Dermis microvascular lymphatic vessel endothelial cell (primary cell): Measurements from ENCODE around the gene ZNF76. TPM values are rescaled to one million over a fixed set of nuclear protein-coding genes. Genes with fewer than 3 reads are reported as not detected.

Experiments
- DNase-seq, 2 donors: peaks; one replicate each; pipeline versions ENCODE4 v3.0.0 to v3.0.0-alpha.2; 2010; ENCODE audit warnings: low read depth in 2 of 2
- total RNA-seq: library from RNA; depleted of rRNA; stranded (reverse); fragments of >200 nt; gene quantifications from 2 replicates; pipeline ENCODE4 v1.2.1, GENCODE V29; 2014

ZNF76 gene
- total RNA-seq, 1 donor from 2014 or later = 15.7 TPM

DNA sequence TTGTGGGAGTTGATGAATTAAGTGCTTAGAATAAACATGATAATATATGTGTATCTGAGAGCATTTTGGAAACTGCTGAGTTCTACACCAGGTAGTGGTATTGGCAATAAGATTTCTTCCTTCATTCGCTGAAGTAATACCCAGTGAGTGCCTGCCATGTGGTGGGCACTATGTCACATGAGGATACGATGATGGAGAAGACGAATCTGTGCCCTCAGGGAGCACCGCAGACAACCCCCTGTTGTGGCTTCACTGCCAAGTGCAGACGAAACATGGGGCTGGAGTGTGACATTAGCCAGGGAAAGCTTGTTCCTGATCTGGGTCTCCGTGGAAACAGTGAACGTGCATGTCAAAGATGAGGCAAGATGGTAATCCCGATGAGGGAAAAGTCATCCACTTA, 7.9 kb downstream of the ZNF76 start:
- no peak for DNase-seq

DNA sequence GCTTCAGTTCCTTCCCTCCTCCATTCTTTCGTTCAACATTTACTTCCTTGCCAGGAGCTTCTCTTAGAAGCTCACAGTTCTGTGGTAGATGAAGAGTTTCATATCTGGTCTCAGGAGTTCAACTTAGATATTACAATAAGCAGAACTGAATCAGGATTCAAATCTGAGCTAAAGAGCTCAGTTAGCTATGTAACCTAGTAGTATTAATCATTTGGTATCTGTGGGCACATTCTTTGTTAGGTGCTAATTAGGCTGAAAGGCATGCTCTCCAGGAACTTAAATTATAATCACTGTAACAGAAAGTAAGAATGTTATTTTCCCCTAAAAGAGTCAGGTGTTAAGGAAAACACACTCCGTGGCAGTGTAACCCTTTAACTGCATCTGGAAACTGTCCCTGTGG, 8.4 kb downstream of the ZNF76 start:
- DNase-seq = no peak

DNA sequence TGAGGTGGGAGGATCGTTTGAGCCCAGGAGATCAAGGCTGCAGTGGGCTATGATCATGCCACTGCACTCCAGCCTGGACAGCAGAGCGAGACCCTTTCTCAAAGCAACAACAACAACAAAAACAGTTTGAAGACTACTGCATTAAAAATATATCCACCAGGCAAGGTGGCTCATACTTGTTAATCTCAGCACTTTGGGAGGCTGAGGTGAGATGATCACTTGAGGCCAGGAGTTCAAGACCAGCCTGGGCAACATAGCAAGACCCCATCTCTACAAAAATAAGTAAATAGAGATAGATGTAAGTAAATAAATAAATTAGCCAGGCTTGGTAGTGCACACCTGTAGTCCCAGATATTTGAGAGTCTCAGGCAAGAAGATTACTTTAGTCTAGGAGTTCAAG, 12.5 kb downstream of the ZNF76 start:
- DNase-seq = no peak

DNA sequence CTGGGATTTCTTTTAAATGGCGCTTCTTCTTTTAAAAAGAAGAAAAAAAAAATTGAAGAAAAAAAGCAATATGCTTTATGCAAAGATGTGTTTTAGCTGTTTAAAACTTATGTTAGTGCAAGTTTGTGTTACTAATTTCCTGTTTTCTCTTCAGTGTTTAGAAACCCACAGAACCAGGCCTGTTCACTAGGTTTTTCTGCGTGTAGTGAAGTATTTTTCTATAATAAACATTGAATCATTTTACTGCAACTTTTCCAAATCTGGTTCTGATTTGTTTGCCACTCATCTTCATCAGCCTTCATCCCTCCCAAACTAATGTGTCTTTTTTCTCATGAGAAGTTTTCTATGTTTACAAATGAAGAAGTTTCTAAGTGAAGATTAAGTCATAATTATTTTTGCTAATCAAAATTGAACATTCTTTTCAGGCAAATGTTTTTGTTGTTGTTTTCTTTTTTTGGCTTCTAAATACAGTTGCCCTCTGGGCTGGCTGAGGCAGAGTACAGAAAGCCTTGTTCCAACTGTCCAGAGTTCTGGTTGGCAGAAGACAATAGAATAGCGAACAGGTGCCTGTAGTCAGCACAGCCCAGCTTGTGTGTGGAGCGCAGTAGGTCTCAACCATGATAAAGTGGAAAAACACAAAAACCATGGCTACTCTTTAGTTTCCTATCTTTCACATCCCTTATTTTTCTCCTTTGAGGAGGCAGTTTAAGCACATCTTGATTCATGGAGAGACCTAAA, 14.5 kb downstream of the ZNF76 start:
- DNase-seq = no peak

DNA sequence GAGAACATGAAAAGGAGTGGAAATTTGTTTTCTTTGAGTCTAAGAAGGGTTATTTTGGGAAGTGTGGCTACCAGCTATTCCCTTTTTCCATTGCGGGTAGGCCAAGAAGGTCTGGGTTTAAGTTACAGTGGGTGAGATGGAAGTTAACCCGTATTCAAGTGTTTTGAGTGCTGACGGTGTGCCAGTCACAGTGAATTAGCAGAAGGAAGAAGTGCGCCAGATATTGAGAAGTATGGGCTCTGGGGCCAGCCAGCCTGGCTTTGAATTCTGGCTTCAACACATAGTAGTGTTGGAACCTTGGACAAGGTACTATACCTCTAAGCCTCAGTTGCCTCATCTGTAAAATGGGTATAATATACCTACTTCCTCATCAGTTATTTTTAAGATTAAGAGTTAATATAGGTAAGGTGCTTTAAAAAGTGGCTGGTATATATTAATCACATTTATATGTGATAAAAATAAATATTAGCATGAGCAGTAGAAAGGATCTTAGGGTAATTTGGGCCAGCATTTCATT, 16.3 kb downstream of the ZNF76 start:
- no peak for DNase-seq

DNA sequence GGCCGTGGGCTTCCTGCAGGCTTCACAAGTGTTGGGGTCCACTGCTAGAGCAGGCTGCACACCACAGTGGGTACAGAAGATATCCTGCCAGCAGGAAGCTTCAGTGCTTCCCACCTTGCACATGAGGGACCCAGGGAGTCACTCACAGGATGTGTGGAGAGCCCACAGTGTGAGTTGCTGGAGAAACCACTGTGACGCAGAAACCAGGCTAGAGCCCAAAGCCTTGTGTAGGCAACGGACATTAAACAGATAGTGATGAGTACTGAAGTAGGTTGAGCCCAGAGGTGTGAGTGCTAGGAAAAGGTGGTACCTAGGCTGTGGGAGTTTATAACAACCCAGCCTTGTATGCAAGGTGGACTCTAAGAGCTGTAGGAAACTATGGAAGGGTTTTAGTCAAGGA, 19.2 kb downstream of the ZNF76 start:
- no peak for DNase-seq

DNA sequence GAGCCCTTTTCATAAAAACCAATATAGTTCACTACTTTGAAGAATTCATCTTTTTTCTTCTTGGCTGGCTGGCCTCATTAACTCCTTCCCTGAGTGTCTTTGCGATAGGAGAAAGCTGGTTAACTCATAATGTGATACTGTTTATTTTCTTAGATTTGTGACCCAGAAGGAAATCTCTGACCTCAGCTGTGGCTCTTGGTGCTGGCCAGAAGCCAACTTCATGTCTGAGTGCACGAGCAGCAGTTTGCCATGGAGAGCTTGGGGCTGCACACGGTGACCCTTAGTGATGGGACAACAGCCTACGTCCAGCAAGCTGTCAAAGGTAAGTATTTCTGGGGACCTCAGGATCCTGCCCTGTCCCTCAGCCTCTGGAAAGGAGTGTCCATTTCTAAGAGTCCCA, 21.4 kb downstream of the ZNF76 start:
- DNase-seq = peak in 1 of 2 donors; percentile 52

DNA sequence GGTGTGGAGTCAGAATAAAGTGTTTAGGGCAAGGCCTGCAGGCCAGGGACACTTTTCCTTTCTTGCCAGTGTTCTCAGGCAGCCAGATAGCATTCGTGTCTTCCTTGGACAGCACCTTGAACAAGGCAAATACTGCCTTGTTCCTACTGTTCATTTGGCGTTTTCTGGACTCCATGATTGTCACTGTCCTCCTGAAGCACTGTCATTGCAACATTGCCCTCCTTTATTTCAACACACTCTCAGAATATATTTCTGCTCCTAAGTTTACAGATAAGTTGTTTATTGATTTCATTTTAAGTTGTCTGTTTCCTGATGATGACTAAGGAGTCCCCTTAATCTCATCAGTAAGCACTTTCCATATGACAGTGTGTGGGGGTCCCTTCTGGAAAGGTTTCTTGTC, 22.9 kb downstream of the ZNF76 start:
- DNase-seq = no peak

DNA sequence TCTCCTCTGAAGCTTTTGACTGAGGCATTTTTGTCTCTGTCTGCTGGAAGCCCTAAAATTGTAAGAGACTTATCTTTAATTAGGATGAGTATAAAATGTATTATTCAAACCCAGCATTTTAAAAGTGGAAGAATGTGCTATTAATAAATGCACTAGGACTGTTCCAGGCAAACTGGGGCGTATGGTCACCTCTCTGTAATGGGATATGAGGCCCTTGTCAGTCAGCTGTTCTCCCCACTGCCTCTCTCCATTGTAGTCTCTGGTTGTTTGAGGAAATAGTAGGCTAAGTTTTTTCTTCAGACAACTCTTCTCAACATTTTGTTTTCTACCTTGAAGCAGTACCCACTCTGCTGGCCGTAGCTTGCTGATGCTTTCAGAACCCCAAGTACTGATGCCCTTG, 23.8 kb downstream of the ZNF76 start:
- no peak for DNase-seq

DNA sequence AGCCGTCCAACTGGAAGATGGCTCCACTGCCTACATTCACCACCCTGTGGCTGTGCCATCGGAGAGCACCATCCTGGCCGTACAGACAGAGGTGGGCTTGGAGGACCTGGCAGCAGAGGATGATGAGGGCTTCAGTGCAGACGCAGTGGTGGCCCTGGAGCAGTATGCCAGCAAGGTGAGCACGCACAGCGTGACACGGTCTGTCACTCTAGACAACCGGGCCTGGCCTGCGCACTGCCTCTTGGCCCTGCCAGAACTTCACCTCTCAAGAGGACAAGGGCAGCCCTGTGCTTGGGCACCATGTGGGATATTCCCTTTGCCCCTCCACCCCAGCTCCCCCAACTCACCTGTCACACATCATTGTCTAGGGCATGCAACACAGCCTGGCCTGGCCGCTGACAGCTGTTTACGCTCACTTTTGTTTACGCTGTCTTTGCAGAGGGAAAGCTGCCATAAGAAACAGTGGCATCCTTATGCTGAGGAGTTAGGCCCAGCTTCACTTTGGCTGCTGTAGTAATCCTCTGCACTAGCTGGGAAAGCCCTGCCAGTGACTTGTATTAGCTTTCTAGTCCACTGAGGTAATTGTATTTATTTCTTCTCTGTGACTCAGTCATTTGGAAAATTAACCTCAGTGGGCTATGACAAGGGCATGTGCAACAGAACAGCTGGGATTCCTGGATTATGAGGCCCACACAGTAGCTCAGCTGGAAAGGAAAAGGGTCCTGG, 28.3 kb downstream of the ZNF76 start:
- no peak for DNase-seq

DNA sequence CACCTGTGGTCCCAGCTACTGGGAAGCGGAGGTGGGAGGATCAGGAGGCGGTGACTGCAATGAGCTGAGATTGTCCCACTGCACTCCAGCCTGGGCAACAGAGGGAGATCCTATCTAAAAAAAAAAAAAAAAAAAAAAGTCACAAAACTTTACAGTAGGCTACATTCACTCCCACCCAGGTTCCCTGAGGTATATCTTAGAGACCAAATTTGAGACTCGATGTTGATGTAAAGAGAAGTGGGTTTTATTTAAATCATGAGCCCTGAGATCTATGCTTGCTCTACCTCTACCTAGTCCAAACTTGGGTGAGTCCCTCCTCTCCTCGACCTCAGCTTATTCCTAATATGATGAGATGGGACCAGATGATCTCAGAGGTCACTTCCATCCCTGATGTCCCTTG, 29.3 kb downstream of the ZNF76 start:
- DNase-seq = no peak

DNA sequence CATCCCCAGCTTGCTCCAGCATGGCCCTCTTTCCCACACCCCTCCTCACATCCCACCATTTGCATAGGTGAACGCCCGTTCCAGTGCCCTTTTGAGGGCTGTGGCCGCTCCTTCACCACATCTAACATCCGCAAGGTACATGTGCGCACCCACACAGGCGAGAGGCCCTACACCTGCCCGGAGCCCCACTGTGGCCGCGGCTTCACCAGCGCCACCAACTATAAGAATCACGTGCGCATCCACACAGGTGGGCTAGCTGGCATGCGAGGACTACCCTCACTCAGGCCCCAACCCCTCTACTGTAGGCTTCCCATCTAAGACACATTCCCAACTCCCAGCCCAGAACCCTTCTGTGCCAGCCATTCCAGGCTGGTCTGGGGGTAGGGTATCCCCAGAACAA, 32.0 kb downstream of the ZNF76 start:
- DNase-seq = no peak

DNA sequence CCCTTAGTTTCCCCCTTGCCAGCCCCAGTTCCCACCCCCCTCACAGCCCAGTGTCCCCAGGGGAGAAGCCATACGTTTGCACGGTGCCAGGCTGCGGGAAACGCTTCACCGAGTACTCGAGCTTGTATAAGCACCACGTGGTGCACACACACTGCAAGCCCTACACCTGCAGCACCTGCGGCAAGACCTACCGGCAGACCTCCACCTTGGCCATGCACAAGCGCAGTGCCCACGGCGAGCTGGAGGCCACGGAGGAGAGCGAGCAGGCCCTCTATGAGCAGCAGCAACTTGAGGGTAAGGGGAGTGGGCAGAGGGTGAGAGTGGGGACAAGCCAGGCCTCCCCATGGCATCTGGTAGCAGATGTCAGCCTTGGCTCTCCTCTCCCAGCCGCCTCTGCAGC, 33.0 kb downstream of the ZNF76 start:
- no peak for DNase-seq

DNA sequence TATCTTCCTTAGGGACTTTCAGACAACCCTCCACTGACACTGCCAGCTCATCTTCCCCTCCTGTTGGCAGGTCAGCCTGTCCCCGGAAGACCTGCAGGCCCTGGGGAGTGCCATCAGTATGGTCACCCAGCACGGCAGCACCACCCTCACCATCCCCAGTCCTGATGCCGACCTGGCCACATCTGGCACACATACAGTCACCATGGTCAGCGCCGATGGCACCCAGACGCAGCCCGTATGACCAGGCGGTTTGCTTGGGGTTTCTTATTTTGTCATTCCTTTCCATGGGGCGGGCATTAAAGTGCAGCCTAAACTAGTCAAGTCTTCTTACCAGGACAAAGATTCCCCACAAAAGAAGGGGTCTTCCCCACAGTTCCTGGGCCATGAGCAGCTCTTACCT, 34.1 kb downstream of the ZNF76 start:
- no peak for DNase-seq

DNA sequence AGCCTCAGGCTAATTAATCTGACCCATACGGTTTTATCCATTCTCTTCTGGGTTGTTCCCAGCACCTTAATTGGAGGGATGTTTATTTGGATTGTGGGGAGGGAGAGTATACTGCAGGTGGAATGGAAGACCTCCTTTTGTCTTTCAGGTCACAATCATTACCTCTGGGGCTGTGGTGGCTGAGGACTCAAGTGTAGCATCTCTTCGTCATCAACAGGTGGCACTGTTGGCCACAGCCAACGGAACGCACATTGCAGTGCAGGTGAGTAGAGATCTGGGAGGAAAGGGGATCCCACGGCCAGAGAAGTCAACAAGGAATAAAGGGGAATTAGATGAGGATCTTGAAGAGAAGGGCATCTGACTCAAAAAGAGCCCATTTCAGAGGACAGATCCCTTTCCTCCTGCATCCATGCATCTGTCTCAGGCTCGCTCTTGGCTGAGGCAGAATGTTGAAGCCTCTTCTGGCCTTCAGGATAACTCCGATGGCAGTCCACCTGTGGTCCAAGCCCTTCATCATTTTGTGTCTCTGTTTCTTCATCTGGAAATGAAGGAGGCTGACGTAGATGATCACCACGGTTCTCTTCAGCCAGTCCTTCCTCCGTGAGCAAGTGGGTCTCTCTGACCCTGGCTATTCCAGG, 34.9 kb downstream of the ZNF76 start:
- peak; percentile 25 to 55 for DNase-seq

DNA sequence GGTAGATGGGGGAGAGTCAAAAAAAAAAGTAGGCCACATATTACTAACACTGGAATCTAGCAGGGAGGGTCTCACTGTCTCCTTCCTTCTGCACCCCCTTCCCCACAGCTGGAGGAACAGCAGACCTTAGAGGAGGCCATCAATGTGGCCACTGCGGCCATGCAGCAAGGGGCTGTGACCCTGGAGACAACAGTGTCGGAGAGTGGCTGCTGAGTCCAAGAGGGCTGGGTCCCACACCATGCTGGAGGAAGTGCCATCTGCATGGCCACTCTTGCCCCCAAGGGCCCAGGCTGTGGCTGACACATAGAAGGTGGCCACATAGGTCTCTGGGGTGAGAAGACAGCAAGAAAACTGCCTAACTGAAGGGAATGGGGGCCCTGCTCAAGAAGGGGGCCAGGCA, 35.5 kb downstream of the ZNF76 start:
- no peak for DNase-seq

DNA sequence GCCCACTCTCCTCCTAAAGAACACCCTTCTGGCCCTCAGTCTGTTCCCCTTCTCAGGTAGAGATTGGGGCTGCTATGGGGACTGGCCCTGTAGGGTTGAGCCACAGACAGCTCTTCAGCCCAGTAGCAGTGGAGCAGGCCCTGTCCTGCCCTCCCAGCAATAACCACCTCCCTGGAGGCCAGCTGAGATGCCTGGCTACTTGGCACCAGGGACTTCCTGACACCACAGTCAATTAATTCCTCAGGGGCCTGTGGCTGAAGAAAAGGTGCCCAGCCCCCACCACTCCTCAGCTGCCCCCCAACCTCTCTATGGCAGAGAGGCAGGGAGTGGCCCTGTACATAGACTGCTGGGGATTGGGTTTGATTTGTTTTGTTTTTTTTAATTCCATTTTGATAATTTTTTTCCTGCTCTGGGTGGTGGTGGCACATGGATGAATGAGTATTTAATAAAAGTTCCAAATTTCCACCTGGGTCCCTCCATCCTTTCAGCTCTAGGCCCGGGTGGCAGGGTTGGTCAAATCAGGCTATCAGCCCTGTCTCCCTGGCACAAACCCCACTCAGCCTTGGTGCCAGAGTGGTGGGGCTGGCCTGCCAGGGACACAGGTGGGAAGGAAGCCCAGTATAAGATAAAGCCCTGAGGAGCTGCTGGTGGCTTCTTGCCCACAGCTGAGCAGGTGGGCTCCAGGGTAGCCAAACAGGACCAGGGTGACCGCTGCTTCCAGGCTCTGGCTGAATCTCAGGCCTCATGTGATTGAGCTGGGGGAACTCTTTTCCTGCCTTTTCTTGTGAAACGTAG, 36.2 kb downstream of the ZNF76 start:
- no peak for DNase-seq

DNA sequence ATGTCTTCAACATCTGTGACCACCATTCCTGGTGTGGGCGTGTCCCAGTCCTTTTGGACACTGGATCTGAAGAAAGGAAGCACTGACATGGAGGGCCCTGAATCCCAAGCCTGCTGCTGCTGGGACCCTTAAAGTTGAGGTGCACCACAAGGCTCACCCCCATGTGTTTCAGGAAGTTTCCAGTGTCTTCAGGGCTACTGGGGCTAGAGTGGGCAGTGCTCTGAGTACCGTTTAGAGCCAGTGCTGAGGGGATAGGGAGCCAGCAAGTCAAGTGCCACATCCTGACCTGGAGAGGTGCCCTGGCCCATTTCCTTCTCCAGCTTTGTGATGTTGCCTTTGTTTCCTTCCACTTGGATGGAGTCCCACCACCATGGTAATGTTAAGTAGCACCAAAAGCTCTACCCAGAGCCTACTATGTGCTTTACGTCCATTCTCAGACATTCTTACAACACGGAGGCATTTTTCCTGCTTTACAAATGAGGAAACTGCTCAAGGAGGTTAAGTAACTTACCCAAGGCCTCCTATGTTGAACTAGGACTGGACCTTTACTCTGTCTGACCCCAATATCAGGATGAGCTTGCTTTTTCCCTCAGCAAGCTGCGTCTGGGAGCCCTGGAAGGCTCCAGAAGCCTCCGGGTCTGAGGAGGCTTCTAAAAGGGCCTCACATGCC, 37.5 kb downstream of the ZNF76 start:
- no peak for DNase-seq

DNA sequence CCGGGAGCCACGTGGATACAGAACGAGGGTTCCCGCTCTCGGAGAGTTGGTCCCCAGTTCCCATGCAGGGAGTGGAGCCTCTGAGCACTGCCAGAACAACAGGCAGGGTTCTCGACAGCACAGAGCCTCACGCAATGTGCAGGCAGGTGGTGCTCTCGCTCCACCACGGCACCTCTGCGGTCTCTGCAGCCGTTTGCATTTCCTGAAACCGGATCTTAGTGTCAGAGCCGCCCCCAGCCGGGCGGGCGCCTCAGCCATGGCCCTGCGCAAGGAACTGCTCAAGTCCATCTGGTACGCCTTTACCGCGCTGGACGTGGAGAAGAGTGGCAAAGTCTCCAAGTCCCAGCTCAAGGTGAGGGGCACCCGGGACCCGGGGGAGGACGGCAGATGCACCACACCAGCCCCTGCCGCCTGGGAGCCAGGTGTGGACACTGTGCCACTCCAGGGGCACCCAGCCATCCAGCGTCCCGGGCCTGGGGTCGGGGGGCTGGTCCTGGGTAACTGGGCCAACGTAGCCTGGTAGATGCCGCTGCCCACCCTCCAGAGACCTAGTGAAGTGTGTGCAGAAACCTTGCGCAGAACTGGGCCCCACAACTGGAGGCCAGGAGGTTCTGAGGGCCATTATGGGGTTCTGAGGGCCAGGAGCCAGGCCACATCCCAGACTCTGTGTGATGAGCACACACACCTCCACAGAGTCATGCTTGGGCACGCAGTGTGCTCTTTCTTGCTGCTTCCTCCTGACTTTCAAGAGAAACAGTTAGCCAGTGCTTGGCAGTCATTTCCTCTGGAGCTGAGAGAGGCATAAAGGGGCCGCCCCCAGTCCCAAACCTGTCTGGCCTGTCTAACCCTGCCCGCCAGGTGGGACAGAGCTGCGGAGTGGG, 38.3 kb downstream of the ZNF76 start, which contains the start of gene DEF6:
TSS of gene DEF6 (plus strand) at position 218 of the 881 bp plus-strand sequence. CDS start at position 257, 39 bp downstream.
- peak; percentile 60 to 88 for DNase-seq

DNA sequence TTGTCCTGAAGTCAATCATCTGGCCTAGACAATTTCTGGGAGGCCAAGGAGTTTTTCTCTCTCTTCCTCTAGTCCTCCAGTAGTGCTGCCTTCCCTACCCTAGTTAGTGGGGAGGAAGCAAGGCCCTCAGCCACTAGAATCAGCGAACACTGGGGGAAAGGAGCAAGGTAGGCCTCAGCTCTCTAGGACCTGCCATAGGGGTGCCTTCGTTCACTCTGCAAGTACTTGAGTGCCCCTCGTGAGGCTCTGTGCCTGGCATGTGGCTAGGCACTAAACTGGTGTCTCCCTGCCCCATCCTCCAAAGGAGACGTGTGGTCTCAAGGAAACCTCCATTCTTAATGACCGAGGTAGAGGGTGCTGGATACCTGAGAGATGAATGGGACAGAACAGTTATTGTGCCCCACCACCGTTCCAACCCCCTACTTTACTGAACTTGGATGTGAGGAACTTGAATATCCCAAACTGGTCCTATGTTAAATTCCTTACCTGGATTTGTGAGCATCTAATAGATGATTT, 39.1 kb downstream of the ZNF76 start:
- DNase-seq = no peak
